Stimulated activated CD8-positive, alpha-beta memory T cell treated with anti-CD3 and anti-CD28 coated beads, Interleukin-2, amount 100 ng/mL, for 48 hours (primary cell): Measurements from ENCODE around the gene STPG3.
A peak's percentile ranks its signal among the peaks of the same experiment; 100 is the strongest.

Experiments used
- DNase-seq, 2 donors: peaks; one replicate each; pipeline ENCODE4 v3.0.0-alpha.2; 2020; ENCODE audit warnings: low read depth in 2 of 2

STPG3 gene

GRCh38 chr9:137222190-137223077 is 28.7 kb upstream of the STPG3 start, which contains the start of gene RNF208:
RNF208 (minus strand) TSS chr9:137222240; CDS start chr9:137221212, 1,028 bp downstream.
- no peak for DNase-seq

GRCh38 chr9:137223078-137223970 is 27.8 kb upstream of the STPG3 start:
- DNase-seq: peak; percentile 96 to 98

- no peak for DNase-seq
Measured at GRCh38 chr9:137224830-137225694, 26.0 kb upstream of the STPG3 start, which contains the start of gene CYSRT1. CYSRT1 (plus strand) TSS chr9:137225174; CDS start chr9:137225622, 448 bp downstream.

- no peak for DNase-seq
Measured at GRCh38 chr9:137225699-137226331, 25.3 kb upstream of the STPG3 start.

- no peak for DNase-seq
Measured at GRCh38 chr9:137226338-137227053, 24.6 kb upstream of the STPG3 start.

GRCh38 chr9:137227054-137227852 is 23.8 kb upstream of the STPG3 start, which contains the start of gene RNF224:
RNF224 (plus strand) TSS chr9:137227502; CDS start chr9:137228336, 834 bp downstream.
- DNase-seq: peak; percentile 73 to 79

GRCh38 chr9:137227853-137228505 is 23.1 kb upstream of the STPG3 start:
- DNase-seq: no peak

GRCh38 chr9:137228506-137228967 is 22.5 kb upstream of the STPG3 start:
- DNase-seq: no peak

GRCh38 chr9:137228968-137229896 is 21.9 kb upstream of the STPG3 start:
- DNase-seq: no peak

GRCh38 chr9:137229903-137230704 is 21.0 kb upstream of the STPG3 start:
- DNase-seq: no peak

GRCh38 chr9:137230705-137231371 is 20.2 kb upstream of the STPG3 start, which contains the start of gene SLC34A3:
SLC34A3 (plus strand) TSS chr9:137230901; CDS start chr9:137231703, 802 bp downstream.
- no peak for DNase-seq

- DNase-seq: no peak
Measured at GRCh38 chr9:137231372-137232039, 19.6 kb upstream of the STPG3 start.

- DNase-seq: no peak
Measured at GRCh38 chr9:137232101-137232500, 19.0 kb upstream of the STPG3 start.

GRCh38 chr9:137232510-137232909 is 18.6 kb upstream of the STPG3 start:
- DNase-seq: no peak
